Stimulated activated CD4-positive, alpha-beta T cell treated with anti-CD3 and anti-CD28 coated beads, Interleukin-4, amount 100 ng/mL, for 48 hours (primary cell): ENCODE data around the gene SMIM14.
"Not testable (repeated sequence)": the region's sequence is repeated elsewhere in the genome, so short reads cannot be mapped to it uniquely, and the experiment has no call there.

Experiments
- DNase-seq, 2 donors: peaks; one replicate each; pipeline ENCODE4 v3.0.0-alpha.2; 2020; ENCODE audit warnings: low read depth in 2 of 2

The SMIM14 gene

GRCh38 chr4:39532237-39532636 is 106.4 kb downstream of the SMIM14 start:
- not testable (repeated sequence) for DNase-seq

DNA sequence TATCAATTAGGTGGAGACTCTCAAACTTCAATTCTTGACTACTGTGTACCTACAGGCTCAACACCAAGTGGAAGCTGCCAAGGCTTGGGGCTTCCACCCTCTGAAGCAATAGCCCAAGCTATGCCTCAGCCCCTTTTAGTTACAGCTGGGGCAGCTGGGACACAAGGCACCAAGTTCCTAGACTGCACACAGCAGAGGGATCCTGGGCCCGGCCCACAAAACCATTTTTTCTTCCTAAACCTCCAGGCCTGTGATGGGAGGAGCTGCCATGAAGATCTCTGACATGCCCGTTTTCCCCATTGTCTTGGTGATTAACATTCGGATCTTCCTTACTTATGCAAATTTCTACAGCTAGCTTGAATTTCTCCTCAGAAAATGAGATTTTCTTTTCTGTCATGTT is 108.0 kb downstream of the SMIM14 start:
- DNase-seq, result no peak

DNA sequence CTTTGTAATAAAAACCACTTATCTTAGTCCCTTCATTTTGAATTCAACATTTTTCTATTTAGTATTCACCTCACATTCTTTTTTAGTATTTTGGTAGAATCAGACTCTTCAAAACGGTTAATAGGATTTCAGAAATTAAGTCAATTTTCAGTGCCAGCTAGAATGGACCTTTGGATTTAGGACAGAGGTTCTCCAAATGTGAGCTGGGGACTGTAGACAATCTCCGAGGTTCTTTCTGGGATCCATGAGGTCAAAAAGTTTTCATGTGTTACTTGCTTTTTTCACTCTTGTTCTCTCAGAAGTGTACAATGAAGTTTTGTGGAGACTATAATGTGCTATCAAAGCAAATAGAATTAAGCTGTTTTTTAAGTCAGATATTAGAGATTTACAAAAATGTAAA is 109.1 kb downstream of the SMIM14 start:
- no peak for DNase-seq

DNA sequence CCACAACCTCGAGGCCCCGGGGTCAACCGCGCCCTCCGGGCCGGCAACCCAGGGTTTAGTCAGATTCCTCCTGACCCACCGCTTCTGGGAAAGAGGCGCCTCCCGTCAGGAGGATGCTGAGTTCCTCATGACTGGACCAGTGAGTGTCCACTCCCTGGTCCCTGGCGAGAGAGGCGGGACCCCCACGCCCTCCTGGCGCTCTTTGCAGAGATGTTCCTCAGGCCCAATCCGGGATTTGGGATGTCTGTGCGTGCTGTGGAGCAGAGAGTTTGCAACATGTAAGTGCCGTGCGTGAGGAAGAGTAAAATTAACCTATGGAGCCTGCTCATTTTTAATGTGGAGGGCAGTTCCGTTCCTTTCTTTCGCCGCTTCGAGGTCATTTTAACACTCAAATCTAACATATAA is 110.6 kb downstream of the SMIM14 start:
- DNase-seq, result no peak

DNA sequence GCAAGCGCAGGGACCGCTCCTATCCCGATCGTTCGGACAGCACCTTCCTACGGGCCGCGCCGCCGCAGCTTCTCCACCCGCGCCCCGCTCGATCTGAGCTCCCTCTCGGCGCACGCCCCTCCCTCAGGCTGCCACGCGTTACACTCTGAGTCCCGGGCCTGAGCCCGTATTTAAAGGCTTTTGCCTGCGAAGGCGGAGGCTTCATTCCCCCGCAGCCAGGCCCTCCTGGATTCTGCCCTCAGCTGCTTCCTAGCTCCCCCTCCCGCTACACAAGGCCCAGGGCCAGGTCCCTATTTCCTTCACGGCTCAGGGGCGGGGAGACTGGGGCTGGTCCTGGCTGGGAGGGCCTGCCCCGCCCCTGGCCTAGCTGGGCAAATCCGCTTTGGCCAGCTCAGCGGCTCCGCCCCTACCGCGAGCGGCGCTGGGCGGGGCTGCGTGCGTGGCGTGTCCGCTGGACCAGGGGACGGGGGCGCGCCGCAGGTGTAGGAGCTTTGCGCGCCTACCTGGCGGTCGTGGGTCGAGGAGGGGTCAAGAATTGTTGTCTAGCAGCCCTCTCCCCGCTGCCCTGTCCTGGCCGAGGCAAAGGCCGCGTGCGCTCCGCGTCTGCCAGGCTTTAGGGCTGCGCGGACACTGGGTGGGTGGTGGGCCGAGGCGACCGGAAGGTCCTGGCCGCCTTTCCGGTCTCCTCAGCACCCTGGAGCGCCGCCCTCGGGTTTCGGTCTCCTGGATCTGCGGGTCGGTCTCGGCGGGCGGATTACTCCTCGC is 111.2 kb downstream of the SMIM14 start, which contains the start of gene UGDH:
Gene UGDH (minus strand): TSS at position 144 of the 765 bp plus-strand sequence. CDS start 5,927 bp downstream, outside the sequence.
- peak; percentile 82 to 93 for DNase-seq

- DNase-seq, result peak; percentile 9 to 20
Observed at GRCh38 chr4:39526765-39527295, 111.8 kb downstream of the SMIM14 start.

DNA sequence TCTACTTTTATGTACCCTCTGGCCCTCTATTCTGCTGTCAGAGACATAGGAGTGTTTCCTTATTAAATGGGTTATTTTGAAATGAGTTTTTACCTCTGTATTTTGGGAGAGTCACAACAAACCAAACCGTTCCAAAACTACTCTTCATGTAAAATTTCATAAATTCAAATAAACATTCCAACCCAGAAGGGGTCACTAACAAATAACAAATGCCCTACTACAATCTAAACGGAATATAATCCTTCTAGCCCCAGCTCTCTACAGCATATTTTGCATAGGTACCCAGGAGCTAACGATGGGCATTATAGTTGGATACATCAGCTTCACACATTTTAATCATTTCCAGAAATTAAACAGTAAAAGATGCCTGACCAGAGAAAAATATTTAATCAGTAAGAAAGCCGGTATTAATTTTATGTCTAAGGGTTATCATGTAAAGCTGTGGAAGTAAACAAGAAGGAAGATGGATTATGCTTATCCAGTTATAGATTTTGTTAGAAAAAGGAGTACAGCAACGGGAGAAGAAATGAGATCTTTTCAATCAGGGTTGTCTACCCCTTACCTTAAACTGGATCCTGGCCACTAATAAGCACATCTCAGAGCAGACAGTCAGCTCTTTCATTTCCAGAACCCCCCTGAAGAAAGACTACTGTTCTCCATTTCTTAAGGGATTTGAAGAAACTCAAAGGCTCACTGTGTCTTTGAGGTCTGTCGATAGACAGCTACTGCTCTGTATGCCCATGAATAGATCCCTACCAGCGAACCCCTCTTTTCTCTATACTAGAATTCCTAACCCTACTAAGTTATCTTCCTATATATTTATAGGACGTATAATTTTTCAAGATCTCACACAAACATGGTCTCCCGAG is 112.6 kb downstream of the SMIM14 start:
- DNase-seq, result no peak

DNA sequence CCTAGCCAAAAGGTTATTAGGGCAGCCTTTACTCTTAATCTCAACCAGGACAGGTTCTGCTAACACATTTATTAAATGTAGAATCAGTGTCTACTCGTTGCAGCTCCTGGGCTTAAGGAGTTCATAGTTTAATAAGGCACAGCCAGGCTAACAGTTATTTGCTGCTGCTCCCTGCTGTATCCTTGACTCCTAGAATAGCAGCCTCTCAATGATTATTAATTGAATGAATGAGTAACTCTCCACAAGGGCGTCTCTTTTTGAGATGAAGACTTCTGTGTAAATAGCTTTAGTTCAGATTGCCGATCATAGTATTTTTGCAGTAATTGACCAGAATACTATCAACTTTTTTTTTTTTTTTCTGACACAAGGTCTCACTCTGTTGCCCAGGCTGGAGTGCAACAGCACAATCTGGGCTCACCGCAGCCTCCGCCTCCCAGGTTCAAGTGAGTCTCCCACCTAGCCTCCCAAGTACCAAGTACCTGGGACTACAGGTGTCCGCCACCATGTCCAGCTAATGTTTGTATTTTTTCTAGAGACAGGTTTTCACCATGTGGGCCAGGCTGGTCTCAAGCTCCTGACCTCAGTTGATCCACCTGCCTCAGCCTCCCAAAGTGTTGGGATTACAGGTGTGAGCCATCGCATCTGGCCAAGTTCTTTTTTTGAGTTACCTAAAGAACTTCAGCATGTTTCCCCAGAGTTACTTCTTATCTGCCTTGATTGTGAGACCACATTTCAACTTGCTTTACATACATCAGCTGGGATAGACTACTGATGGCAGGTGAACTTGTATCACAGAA is 114.3 kb downstream of the SMIM14 start:
- no peak for DNase-seq

DNA sequence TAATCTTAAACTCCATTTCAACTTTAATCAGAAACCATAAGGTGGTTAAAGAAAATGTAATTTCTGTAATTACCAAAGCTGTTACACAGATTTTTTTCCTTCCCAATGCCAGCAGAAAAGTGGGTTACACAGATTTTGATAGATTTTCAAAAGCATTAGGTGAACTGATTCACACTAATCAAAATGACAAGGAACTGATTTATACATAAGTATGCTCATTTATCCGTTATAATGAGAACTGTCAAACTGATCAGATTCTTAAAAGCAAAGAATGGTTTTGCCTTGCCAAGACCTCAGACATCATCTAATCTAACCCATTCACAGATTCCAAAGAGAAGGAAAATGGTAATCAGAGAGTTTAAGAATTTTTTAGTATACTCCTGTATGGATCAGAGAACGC is 116.6 kb downstream of the SMIM14 start:
- no peak for DNase-seq

GRCh38 chr4:39521253-39521919 is 117.3 kb downstream of the SMIM14 start:
- DNase-seq, result no peak

GRCh38 chr4:39518484-39518883 is 120.2 kb downstream of the SMIM14 start:
- no peak for DNase-seq

DNA sequence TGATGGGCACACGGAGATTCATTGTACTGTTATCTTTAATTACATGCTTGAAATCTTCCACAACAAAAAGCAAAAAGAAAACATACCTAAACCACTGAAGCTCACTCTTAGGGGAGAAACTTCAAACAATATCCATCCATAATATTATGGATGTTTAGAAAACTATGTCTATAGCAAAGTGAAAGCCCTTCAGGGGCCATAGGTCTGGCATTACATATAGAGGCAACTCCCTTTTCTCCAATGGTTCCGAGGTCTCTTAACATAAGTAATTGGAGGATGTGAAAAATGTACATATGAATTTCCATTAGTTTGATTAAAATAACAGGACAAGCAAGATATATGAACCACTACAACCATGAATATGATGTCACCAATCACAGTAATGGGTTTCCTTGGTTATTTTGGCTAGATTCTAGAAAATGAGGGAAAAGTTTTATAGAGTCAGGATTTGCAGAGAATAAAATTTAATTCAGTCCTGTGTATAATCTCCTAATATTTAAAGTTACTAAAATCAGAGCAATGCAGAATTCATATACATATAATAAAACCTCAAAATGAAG is 122.2 kb downstream of the SMIM14 start:
- no peak for DNase-seq

DNA sequence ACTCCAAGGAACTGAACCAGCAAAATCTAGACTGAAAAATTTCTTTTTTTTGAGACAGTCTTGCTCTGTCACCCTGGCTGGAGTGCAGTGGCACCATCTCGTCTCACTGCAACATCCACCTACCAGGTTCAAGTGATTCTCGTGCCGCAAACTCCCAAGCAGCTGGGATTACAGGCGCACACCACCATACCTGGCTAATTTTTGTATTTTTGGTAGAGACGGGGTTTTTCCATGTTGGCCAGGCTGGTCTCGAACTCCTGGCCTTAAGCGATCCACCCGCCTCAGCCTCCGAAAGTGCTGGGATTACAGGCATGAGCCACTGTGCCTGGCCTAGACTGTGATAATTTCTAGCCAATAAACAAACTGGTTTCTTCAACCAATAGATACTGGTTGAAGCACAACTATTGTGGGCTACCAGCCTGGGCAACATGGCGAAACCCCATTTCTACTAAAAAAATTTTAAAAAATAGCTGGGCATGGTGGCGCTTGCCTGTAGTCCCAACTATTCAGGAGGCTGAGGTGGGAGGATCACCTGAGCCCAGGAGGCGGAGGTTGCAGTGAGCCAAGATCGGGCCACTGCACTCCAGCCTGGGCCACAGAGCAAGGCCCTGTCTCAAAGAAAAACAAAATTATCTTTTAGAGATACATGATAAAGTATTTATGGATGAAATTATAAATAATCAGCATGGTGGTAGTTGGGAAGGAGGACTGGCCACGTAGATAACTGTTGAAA is 122.8 kb downstream of the SMIM14 start:
- not testable (repeated sequence) for DNase-seq

DNA sequence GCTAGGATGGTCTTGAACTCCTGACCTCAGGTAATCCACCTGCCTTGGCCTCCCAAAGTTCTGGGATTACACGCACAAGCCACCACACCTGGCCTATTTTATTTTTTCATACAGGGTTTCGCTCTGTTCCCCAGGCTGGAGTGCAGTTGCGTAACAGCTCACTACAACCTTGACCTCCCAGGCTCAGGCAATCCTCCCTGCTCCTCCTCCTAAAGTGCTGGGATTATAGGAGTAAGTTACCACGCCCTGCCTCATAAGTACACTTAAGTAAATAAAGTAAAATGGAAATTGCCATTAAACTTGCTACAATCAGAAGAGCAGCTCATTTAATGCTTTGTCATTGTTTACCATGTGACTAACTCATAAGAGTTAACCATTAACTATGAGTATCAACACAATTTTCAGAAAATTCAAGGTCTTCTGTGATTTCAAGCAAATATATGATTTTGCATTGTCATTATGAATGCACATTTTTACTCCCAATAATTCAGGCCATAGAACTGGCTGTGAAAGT is 123.7 kb downstream of the SMIM14 start:
- DNase-seq, result no peak

DNA sequence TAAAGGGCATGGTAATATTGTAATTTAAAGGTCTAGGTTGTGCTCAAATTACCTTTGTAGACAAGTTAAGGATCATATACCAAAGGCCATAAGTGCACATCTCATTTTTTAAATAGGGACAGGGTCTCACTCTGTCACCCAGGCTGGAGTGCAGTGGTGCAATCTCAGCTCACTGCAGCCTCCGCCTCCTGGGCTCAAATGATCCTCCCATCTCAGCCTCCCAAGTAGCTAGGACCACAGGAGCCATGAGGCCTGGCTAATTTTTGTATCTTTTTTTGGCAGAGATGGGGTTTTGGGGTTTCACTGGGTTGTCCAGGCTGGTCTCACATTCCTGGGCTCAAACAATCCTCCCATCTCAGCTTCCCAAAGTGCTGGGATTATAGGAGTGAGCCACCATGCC is 124.4 kb downstream of the SMIM14 start:
- DNase-seq, result not testable (repeated sequence)

DNA sequence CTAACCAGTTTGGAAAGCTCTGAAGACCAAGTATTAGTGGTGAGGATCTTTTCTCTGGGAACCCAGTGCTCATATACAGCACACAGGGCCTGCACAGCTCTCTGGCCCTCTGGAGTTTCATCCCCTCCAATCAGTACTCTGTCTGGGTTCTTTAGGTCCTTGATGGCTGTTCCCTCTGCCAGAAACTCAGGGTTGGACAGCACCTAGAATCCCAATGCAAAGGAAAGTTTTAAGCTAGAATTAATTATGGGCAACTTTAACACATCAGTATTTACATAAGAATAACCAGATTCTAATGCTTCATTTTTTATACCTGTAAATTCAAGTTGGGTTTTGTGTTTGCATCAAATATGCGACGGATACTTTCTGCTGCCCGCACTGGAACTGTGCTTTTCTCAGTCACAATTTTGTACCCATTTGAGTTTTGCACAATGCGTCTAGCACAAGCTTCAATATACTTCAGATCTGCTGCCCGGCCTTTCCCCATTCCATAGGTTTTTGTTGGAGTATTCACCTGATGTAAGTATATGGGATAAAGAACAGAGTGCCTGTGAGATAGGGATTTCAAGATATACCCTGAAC is 128.2 kb downstream of the SMIM14 start:
- no peak for DNase-seq

DNA sequence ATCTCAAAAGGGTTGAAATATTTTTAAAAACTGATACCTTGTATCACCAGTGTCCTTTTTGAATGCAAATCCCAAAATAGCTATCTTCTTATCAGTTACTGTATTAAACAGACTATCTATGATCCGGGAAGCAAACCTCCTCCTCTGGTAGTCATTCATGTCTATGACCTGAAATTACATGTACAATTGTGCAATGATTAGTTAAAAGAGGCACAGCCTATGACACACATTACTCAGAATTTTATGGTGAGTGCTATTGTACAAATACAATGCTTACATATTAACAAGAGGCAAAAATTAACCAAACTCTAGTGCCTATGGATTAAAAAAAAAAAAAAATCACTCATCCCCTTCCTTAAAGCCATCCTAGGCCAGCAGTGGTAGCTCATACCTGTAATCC is 133.1 kb downstream of the SMIM14 start:
- DNase-seq, result no peak

DNA sequence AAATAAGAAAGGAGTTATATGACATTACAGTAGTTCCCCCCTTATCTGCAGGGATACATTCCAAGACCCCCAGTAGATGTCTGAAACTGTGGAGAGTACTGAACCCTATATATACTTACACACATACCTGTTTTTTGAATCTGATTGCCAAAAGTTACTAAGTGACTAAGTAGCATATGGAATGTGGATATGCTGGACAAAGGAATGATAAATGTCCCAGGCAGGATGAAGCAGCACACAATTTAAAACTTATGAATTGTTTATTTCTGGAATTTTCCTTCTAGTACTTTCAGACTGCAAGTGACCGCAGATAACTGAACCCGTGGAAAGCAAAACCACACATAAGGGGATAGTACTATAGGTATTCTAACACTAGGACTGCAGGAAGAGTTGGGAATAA is 134.1 kb downstream of the SMIM14 start:
- DNase-seq, result no peak

- DNase-seq, result not testable (repeated sequence)
Observed at GRCh38 chr4:39502664-39503035, 136.0 kb downstream of the SMIM14 start.
